Glutamatergic neuron (in vitro differentiated cells): Measurements from ENCODE around the gene TEX29. TPM values are rescaled to one million over a fixed set of nuclear protein-coding genes. Genes with fewer than 3 reads are reported as not detected.

Source experiments
- DNase-seq: peaks from one replicate; pipeline ENCODE4 v3.0.0; 2022
- H3K27ac Mint-ChIP-seq: one replicate; pipeline ENCODE4 v1.8.0; 2020; ENCODE audit warnings: mild to moderate bottlenecking, mixed read lengths, inconsistent platforms; ENCODE audit not compliant: unreplicated experiment
- H3K27me3 Mint-ChIP-seq: one replicate; pipeline ENCODE4 v1.8.0; 2020; ENCODE audit warnings: mild to moderate bottlenecking, moderate library complexity, mixed read lengths, inconsistent platforms; ENCODE audit not compliant: unreplicated experiment
- H3K36me3 Mint-ChIP-seq: one replicate; pipeline ENCODE4 v1.8.0; 2020; ENCODE audit warnings: mild to moderate bottlenecking, mixed read lengths, inconsistent platforms; ENCODE audit not compliant: unreplicated experiment
- H3K4me1 Mint-ChIP-seq: one replicate; pipeline ENCODE4 v1.8.0; 2020; ENCODE audit warnings: mild to moderate bottlenecking, low read depth, mixed read lengths, inconsistent platforms; ENCODE audit not compliant: unreplicated experiment
- H3K4me3 Mint-ChIP-seq: one replicate; pipeline ENCODE4 v1.8.0; 2020; ENCODE audit warnings: mild to moderate bottlenecking, mixed read lengths, inconsistent platforms; ENCODE audit not compliant: unreplicated experiment
- H3K9me3 Mint-ChIP-seq: one replicate; pipeline ENCODE4 v1.8.0; 2020; ENCODE audit warnings: mild to moderate bottlenecking, moderate library complexity, mixed read lengths, inconsistent platforms; ENCODE audit not compliant: unreplicated experiment
- CTCF ChIP-seq: fragments of 200-600 bp; sonication (generic); IDR thresholded peaks from one replicate; pipeline ENCODE4 v1.5.0; 2021; ENCODE audit not compliant: partially characterized antibody, unreplicated experiment
- total RNA-seq: library from RNA; stranded (reverse); fragmentation: NEBNext Ultra II Directional; extraction: Animal tissue kit (Norgen Biotek cat#: 25700); gene quantifications from one replicate; pipeline ENCODE4 v1.2.1, GENCODE V29; 2021; ENCODE audit not compliant: unreplicated experiment

The TEX29 gene
- total RNA-seq, 1 donor from 2014 or later: 0.64 TPM

GRCh38 chr13:111370570-111371535 is 50.4 kb downstream of the TEX29 start:
- H3K27ac Mint-ChIP-seq: no peak overlapping the region

GRCh38 chr13:111371720-111372119 is 51.3 kb downstream of the TEX29 start:
- Mint-ChIP-seq H3K4me1 (peaks cover 4% of the 10 kb centered on the region), H3K27me3 (peaks cover 4% of the 10 kb centered on the region), H3K36me3 (peaks cover 6% of the 10 kb centered on the region), H3K4me3 (no peak overlapping the region), H3K9me3 (peaks cover 2% of the 10 kb centered on the region), H3K27ac (no peak overlapping the region)
- TF ChIP-seq CTCF: no peak
- DNase-seq: no peak

More at GRCh38 chr13:111370570-111371535, 50.4 kb downstream of the TEX29 start:
- Mint-ChIP-seq H3K27me3 (peaks cover 4% of the 10 kb centered on the region), H3K36me3 (peaks cover 6% of the 10 kb centered on the region), H3K4me1 (peaks cover 4% of the 10 kb centered on the region), H3K9me3 (peaks cover 2% of the 10 kb centered on the region), H3K4me3 (no peak overlapping the region)
- DNase-seq: no peak
- no peak for TF ChIP-seq CTCF

GRCh38 chr13:111372651-111373425 is 52.4 kb downstream of the TEX29 start:
- Mint-ChIP-seq H3K9me3 (peaks cover 2% of the 10 kb centered on the region), H3K36me3 (peaks cover 6% of the 10 kb centered on the region), H3K27ac (no peak overlapping the region), H3K4me3 (no peak overlapping the region), H3K27me3 (peaks cover 4% of the 10 kb centered on the region), H3K4me1 (peaks cover 4% of the 10 kb centered on the region)
- TF ChIP-seq CTCF: no peak
- DNase-seq: no peak

GRCh38 chr13:111373486-111373885 is 53.0 kb downstream of the TEX29 start:
- TF ChIP-seq CTCF: no peak
- Mint-ChIP-seq H3K4me3 (no peak overlapping the region), H3K4me1 (peaks cover 4% of the 10 kb centered on the region), H3K27ac (no peak overlapping the region), H3K36me3 (peaks cover 6% of the 10 kb centered on the region), H3K9me3 (peaks cover 2% of the 10 kb centered on the region), H3K27me3 (peaks cover 4% of the 10 kb centered on the region)
- no peak for DNase-seq

GRCh38 chr13:111380431-111380830 is 60.0 kb downstream of the TEX29 start:
- no peak for DNase-seq
- Mint-ChIP-seq H3K9me3 (peaks cover 3% of the 10 kb centered on the region), H3K27me3 (no peaks in the 10 kb centered on the region), H3K4me3 (no peak overlapping the region), H3K27ac (no peak overlapping the region), H3K4me1 (no peaks in the 10 kb centered on the region), H3K36me3 (no peaks in the 10 kb centered on the region)
- TF ChIP-seq CTCF: no peak
